Calu3 (cell line): ENCODE results near the gene MRPL1. TPM values are rescaled to one million over a fixed set of nuclear protein-coding genes. Genes with fewer than 3 reads are reported as not detected.

Experiments
- BruUV-seq: library from RNA; stranded (reverse); fragments of 400-500 nt; replicated peaks from 2 replicates; lab custom pipeline; 2021; lab: Mats Ljungman, UMichigan
- CTCF ChIA-PET: fragments of 300-600 bp; sonication (Branson Sonifier 250); formaldehyde crosslinking; loops from one replicate; lab custom pipeline; 2022; ENCODE audit warnings: antibody characterized with exemption; lab: Charles Lee
- DNase-seq: peaks from one replicate; pipeline ENCODE4 v3.0.0; 2022
- H3K27ac Mint-ChIP-seq: one replicate; pipeline ENCODE4 v1.8.0; 2022; ENCODE audit warnings: mixed read lengths; ENCODE audit not compliant: unreplicated experiment
- H3K27me3 Mint-ChIP-seq: one replicate; pipeline ENCODE4 v1.8.0; 2022; ENCODE audit warnings: mixed read lengths; ENCODE audit not compliant: unreplicated experiment
- H3K36me3 Mint-ChIP-seq: one replicate; pipeline ENCODE4 v1.8.0; 2022; ENCODE audit warnings: mild to moderate bottlenecking, moderate library complexity, mixed read lengths; ENCODE audit not compliant: insufficient read depth, unreplicated experiment
- H3K4me1 Mint-ChIP-seq: one replicate; pipeline ENCODE4 v1.8.0; 2022; ENCODE audit warnings: mild to moderate bottlenecking, low read depth, mixed read lengths; ENCODE audit not compliant: unreplicated experiment
- H3K4me3 Mint-ChIP-seq: one replicate; pipeline ENCODE4 v1.8.0; 2022; ENCODE audit warnings: mild to moderate bottlenecking, low read depth, moderate library complexity, mixed read lengths; ENCODE audit not compliant: unreplicated experiment
- H3K9me3 Mint-ChIP-seq: one replicate; pipeline ENCODE4 v1.8.0; 2022; ENCODE audit warnings: low read depth, mixed read lengths; ENCODE audit not compliant: unreplicated experiment
- CTCF ChIP-seq: fragments of 200-600 bp; IDR thresholded peaks from one replicate; pipeline ENCODE4 v1.8.0; 2022; ENCODE audit warnings: antibody characterized with exemption; ENCODE audit not compliant: unreplicated experiment
- intact Hi-C: fragments of 100-400 bp; cut with micrococcal nuclease; formaldehyde crosslinking; loops from one replicate; pipeline ENCODE4 v1.10.0; 2022; ENCODE audit not compliant: unreplicated experiment
- total RNA-seq: library from RNA; stranded (reverse); gene quantifications from 2 replicates; pipeline ENCODE4 v1.2.3, GENCODE V29; 2022

Gene MRPL1
- total RNA-seq, 1 experiment from 2014 or later = 29.3 TPM

GRCh38 chr4:77899607-77900006, 37.0 kb downstream of the MRPL1 start:
- CTCF ChIA-PET = no interaction called here
- H3K36me3 Mint-ChIP-seq = peaks cover 10% of the 10 kb centered on the region
- no TSS peak for BruUV-seq
- no peak overlapping the region for H3K27ac Mint-ChIP-seq
- TF ChIP-seq CTCF = no peak
- no peaks in the 10 kb centered on the region for H3K9me3 Mint-ChIP-seq
- H3K4me3 Mint-ChIP-seq = no peak overlapping the region
- intact Hi-C loops = no loop called here
- no peaks in the 10 kb centered on the region for H3K4me1 Mint-ChIP-seq
- H3K27me3 Mint-ChIP-seq = no peaks in the 10 kb centered on the region
- no peak for DNase-seq

- no peak for DNase-seq
- Mint-ChIP-seq H3K27me3 (no peaks in the 10 kb centered on the region), H3K27ac (no peak overlapping the region), H3K9me3 (no peaks in the 10 kb centered on the region), H3K4me1 (no peaks in the 10 kb centered on the region), H3K4me3 (no peak overlapping the region), H3K36me3 (no peaks in the 10 kb centered on the region)
- no TSS peak for BruUV-seq
- CTCF ChIA-PET = no interaction called here
- TF ChIP-seq CTCF = no peak
- intact Hi-C loops = no loop called here
These were observed 40.6 kb downstream of the MRPL1 start for GRCh38 chr4:77903186-77903585.

- TF ChIP-seq CTCF = no peak
- intact Hi-C loops = no loop called here
- Mint-ChIP-seq H3K4me1 (no peaks in the 10 kb centered on the region), H3K4me3 (no peak overlapping the region), H3K27me3 (no peaks in the 10 kb centered on the region), H3K36me3 (no peaks in the 10 kb centered on the region), H3K27ac (no peak overlapping the region), H3K9me3 (no peaks in the 10 kb centered on the region)
- DNase-seq = no peak
- CTCF ChIA-PET = interaction anchor here (0.7 kb wide), 1 partner anchor 44 kb away, joined by 3 read pairs; no protein-coding TSS in a partner anchor
- BruUV-seq = no TSS peak
These were observed 43.1 kb downstream of the MRPL1 start for GRCh38 chr4:77905651-77906263.

GRCh38 chr4:77910676-77911075, 48.0 kb downstream of the MRPL1 start:
- Mint-ChIP-seq H3K4me3 (no peak overlapping the region), H3K36me3 (no peaks in the 10 kb centered on the region), H3K4me1 (no peaks in the 10 kb centered on the region), H3K9me3 (no peaks in the 10 kb centered on the region), H3K27me3 (no peaks in the 10 kb centered on the region), H3K27ac (no peak overlapping the region)
- intact Hi-C loops = no loop called here
- BruUV-seq = no TSS peak
- TF ChIP-seq CTCF = no peak
- CTCF ChIA-PET = no interaction called here
- DNase-seq = no peak
